ENCODE data around the gene NOS1AP. TPM values are rescaled to one million over a fixed set of nuclear protein-coding genes. Genes with fewer than 3 reads are reported as not detected.

The NOS1AP gene
- total and polyA plus RNA-seq, 9 of the 15 experiments (the other 6 are each of a cell fraction or from before 2014, with no cell fraction given) = 0.07 to 1.5 (median 0.22) TPM

DNA sequence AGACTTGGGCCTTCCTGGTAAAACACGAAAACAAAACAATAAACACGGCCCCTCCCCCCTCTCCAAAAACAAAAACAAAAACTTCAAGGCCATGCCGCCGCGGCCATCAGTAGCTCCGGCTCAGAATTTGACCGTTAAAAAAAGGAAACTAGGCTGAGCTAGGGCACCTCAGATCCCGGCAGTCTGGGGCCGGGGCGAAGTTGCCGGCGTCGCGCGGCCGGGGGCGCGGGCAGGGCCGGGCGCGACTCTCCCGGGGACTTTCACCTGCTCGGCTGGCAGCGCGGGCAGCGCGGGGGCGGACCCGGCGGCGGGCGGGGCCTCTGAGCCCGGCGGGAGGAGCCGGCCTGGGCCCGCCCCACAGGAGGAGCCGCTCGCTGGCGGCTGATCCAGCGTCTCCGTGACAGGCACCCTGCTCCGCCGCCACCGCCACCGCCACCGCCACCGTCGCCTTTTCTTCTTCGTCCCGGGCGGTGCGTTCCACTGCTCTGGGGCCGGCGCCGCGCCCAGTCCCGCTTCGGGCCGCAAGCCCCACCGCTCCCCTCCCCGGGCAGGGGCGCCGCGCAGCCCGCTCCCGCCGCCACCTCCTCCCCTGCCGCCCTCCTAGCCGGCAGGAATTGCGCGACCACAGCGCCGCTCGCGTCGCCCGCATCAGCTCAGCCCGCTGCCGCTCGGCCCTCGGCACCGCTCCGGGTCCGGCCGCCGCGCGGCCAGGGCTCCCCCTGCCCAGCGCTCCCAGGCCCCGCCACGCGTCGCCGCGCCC is at the start of gene NOS1AP (continued):
- TF ChIP-seq, protein P1, sequence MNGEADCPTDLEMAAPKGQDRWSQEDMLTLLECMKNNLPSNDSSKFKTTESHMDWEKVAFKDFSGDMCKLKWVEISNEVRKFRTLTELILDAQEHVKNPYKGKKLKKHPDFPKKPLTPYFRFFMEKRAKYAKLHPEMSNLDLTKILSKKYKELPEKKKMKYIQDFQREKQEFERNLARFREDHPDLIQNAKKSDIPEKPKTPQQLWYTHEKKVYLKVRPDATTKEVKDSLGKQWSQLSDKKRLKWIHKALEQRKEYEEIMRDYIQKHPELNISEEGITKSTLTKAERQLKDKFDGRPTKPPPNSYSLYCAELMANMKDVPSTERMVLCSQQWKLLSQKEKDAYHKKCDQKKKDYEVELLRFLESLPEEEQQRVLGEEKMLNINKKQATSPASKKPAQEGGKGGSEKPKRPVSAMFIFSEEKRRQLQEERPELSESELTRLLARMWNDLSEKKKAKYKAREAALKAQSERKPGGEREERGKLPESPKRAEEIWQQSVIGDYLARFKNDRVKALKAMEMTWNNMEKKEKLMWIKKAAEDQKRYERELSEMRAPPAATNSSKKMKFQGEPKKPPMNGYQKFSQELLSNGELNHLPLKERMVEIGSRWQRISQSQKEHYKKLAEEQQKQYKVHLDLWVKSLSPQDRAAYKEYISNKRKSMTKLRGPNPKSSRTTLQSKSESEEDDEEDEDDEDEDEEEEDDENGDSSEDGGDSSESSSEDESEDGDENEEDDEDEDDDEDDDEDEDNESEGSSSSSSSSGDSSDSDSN (IDR thresholded peaks at IDR 0.05; ENCODE audit: borderline replicate concordance in 1 of 2, low read depth in 2 of 2, low read length in 2 of 2) = peak; percentile 34 to 76; a peak in 2 of 4 replicates
- TF ChIP-seq DNMT1 (IDR thresholded peaks at IDR 0.05) (no peak), CTBP1 (IDR thresholded peaks at IDR 0.05; ENCODE audit: borderline replicate concordance) (peak; percentile 88), ZBTB7A (IDR thresholded peaks at IDR 0.05; ENCODE audit: borderline replicate concordance, control insufficient read depth, low read depth, low read length) (no peak), EGR1 (conservative IDR thresholded peaks at IDR 0.05) (peak; percentile 30; the same call in 1 of the 2 replicates), SMARCC2 (IDR thresholded peaks at IDR 0.05; ENCODE audit: low read depth) (no peak), KAT7 (CRISPR knock-in tag; IDR thresholded peaks at IDR 0.05; ENCODE audit: borderline replicate concordance) (no peak), GATAD2B (IDR thresholded peaks at IDR 0.05; ENCODE audit: borderline replicate concordance) (peak; percentile 22; the same call in 1 of the 2 replicates)
- TF ChIP-seq, protein P2, sequence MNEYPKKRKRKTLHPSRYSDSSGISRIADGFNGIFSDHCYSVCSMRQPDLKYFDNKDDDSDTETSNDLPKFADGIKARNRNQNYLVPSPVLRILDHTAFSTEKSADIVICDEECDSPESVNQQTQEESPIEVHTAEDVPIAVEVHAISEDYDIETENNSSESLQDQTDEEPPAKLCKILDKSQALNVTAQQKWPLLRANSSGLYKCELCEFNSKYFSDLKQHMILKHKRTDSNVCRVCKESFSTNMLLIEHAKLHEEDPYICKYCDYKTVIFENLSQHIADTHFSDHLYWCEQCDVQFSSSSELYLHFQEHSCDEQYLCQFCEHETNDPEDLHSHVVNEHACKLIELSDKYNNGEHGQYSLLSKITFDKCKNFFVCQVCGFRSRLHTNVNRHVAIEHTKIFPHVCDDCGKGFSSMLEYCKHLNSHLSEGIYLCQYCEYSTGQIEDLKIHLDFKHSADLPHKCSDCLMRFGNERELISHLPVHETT (CRISPR knock-in tag; conservative IDR thresholded peaks at IDR 0.05 in 1 of 2, IDR thresholded peaks at IDR 0.05 in 1 of 2) = no peak
- TF ChIP-seq, protein P3, sequence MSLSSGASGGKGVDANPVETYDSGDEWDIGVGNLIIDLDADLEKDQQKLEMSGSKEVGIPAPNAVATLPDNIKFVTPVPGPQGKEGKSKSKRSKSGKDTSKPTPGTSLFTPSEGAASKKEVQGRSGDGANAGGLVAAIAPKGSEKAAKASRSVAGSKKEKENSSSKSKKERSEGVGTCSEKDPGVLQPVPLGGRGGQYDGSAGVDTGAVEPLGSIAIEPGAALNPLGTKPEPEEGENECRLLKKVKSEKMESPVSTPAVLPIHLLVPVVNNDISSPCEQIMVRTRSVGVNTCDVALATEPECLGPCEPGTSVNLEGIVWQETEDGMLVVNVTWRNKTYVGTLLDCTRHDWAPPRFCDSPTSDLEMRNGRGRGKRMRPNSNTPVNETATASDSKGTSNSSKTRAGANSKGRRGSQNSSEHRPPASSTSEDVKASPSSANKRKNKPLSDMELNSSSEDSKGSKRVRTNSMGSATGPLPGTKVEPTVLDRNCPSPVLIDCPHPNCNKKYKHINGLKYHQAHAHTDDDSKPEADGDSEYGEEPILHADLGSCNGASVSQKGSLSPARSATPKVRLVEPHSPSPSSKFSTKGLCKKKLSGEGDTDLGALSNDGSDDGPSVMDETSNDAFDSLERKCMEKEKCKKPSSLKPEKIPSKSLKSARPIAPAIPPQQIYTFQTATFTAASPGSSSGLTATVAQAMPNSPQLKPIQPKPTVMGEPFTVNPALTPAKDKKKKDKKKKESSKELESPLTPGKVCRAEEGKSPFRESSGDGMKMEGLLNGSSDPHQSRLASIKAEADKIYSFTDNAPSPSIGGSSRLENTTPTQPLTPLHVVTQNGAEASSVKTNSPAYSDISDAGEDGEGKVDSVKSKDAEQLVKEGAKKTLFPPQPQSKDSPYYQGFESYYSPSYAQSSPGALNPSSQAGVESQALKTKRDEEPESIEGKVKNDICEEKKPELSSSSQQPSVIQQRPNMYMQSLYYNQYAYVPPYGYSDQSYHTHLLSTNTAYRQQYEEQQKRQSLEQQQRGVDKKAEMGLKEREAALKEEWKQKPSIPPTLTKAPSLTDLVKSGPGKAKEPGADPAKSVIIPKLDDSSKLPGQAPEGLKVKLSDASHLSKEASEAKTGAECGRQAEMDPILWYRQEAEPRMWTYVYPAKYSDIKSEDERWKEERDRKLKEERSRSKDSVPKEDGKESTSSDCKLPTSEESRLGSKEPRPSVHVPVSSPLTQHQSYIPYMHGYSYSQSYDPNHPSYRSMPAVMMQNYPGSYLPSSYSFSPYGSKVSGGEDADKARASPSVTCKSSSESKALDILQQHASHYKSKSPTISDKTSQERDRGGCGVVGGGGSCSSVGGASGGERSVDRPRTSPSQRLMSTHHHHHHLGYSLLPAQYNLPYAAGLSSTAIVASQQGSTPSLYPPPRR (CRISPR knock-in tag; IDR thresholded peaks at IDR 0.05; ENCODE audit: borderline replicate concordance) = no peak
- TF ChIP-seq, protein P4, sequence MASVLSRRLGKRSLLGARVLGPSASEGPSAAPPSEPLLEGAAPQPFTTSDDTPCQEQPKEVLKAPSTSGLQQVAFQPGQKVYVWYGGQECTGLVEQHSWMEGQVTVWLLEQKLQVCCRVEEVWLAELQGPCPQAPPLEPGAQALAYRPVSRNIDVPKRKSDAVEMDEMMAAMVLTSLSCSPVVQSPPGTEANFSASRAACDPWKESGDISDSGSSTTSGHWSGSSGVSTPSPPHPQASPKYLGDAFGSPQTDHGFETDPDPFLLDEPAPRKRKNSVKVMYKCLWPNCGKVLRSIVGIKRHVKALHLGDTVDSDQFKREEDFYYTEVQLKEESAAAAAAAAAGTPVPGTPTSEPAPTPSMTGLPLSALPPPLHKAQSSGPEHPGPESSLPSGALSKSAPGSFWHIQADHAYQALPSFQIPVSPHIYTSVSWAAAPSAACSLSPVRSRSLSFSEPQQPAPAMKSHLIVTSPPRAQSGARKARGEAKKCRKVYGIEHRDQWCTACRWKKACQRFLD (CRISPR knock-in tag; IDR thresholded peaks at IDR 0.05) = no peak
